HepG2 (cell line): ENCODE results near the gene TRPC4AP.

Experiments
- RNF219 ChIP-seq: sonication (generic); formaldehyde crosslinking; IDR thresholded peaks from 2 replicates; pipeline ENCODE4 v1.5.0; 2020; ENCODE audit warnings: mild to moderate bottlenecking, missing genetic modification reagents
- TCF7L2 ChIP-seq: IDR thresholded peaks from 2 replicates; pipeline ENCODE4 v1.6.1; 2011; ENCODE audit warnings: mild to moderate bottlenecking, low read depth, low read length, moderate library complexity
- ZKSCAN1 ChIP-seq: fragments of 150-350 bp; IDR thresholded peaks from 2 replicates; pipeline ENCODE4 v1.6.1; 2014; ENCODE audit warnings: low read length

GRCh38 chr20:34979366-34980153, 113.0 kb downstream of the TRPC4AP start:
- TF ChIP-seq TCF7L2, result no peak
- TF ChIP-seq ZKSCAN1, result no peak
- no peak for TF ChIP-seq RNF219 (CRISPR knock-in tag)
